ENCODE measurements around the gene MT1B.

Gene MT1B

DNA sequence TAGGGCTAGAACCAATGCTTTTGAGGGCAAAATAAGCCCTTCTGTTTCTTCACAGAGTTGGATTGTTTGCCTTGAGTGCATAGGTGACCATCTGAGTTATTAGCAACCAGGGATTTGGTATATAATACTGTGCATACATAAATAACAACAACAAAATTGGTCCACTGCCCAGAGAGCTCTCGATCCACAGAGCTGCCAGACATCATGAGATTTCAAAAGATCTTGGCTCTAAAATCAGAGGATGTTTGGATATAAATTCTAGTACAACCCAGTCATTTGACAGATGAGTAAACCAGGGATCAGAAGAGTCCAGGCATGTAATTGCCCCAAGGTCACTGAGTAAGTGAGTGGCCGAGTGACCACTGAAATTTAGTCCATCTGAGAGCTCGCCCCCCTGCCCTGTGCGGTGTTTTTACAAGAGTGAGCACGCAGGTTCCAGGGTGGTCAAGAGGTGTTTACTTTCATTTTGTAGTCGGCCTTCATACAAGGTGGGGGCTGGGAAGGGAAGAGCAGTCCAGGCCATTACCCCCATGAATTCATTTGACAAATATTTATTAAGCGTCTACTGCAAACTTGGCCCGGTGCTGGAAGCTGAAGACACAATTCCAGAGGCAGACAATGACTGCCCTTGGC is 45.1 kb upstream of the MT1B start:
- DNase-seq (ENCODE audit: low read depth), result no peak
- H3K4me3 ChIP-seq (ENCODE audit: low read depth, low read length), result no peak overlapping the region
- TF ChIP-seq, protein P1, sequence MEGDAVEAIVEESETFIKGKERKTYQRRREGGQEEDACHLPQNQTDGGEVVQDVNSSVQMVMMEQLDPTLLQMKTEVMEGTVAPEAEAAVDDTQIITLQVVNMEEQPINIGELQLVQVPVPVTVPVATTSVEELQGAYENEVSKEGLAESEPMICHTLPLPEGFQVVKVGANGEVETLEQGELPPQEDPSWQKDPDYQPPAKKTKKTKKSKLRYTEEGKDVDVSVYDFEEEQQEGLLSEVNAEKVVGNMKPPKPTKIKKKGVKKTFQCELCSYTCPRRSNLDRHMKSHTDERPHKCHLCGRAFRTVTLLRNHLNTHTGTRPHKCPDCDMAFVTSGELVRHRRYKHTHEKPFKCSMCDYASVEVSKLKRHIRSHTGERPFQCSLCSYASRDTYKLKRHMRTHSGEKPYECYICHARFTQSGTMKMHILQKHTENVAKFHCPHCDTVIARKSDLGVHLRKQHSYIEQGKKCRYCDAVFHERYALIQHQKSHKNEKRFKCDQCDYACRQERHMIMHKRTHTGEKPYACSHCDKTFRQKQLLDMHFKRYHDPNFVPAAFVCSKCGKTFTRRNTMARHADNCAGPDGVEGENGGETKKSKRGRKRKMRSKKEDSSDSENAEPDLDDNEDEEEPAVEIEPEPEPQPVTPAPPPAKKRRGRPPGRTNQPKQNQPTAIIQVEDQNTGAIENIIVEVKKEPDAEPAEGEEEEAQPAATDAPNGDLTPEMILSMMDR (IDR thresholded peaks at IDR 0.05; ENCODE audit: low read depth, low read length), result no peak
- TF ChIP-seq MYC (IDR thresholded peaks at IDR 0.05; ENCODE audit: low read depth, low read length) (no peak), POLR2A (IDR thresholded peaks at IDR 0.05; ENCODE audit: extremely low read depth, insufficient read length) (no peak)
- TF ChIP-seq, protein P2, sequence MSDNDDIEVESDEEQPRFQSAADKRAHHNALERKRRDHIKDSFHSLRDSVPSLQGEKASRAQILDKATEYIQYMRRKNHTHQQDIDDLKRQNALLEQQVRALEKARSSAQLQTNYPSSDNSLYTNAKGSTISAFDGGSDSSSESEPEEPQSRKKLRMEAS (IDR thresholded peaks at IDR 0.05; ENCODE audit: low read depth, low read length), result no peak

DNA sequence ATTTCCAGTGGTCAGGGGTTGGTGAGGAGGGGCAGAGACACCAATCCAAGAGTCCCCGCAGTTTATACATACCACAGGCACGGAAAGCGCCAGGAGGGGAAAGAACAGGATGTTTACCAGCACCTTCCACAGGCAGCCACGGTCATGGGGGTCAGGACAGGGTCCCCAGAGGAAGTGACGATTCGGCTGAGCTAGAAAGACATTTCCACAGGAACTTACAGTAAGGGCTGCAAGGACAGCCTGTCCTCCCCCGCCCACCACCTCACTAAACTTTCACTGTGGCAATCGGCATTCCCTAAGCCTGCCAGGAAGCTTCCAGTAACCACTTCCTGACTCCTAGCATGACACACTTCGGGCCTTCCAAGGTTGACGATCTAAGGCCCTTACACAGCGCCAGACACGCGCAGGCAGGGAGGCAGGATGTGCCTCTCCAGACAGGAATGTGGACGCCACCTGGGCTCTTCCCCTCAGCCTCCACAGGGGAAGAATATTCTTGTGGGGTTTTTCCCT is 44.5 kb upstream of the MT1B start:
- no peak overlapping the region for H3K4me3 ChIP-seq (ENCODE audit: low read depth, low read length)
- TF ChIP-seq, protein P2 (IDR thresholded peaks at IDR 0.05; ENCODE audit: low read depth, low read length), result no peak
- TF ChIP-seq MYC (IDR thresholded peaks at IDR 0.05; ENCODE audit: low read depth, low read length), result no peak
- TF ChIP-seq, protein P1 (IDR thresholded peaks at IDR 0.05; ENCODE audit: low read depth, low read length), result no peak
- no peak for TF ChIP-seq POLR2A (IDR thresholded peaks at IDR 0.05; ENCODE audit: extremely low read depth, insufficient read length)
- peak; percentile 46 for DNase-seq (ENCODE audit: low read depth)

DNA sequence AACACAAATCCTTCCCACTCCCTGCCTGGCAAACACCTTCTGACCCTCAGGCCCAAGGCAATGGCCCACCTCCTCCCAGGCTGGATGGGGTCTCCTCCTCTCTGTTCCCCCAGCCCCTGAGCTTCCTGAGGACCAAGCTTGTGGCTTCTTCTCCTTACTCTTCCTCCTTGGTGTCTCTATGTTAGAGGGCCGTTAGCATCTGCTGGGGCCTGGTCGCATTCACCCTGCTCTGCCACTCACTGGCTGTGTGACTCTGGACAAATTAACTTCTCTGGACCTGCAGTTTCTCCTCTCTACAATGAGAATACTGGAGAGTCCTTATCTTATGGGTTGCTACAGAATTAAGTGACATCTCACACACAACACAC is 44.0 kb upstream of the MT1B start:
- peak overlapping the region; percentile 52 for H3K4me3 ChIP-seq (ENCODE audit: low read depth, low read length)
- TF ChIP-seq, protein P1 (IDR thresholded peaks at IDR 0.05; ENCODE audit: low read depth, low read length), result no peak
- TF ChIP-seq POLR2A (IDR thresholded peaks at IDR 0.05; ENCODE audit: extremely low read depth, insufficient read length), result no peak
- TF ChIP-seq MYC (IDR thresholded peaks at IDR 0.05; ENCODE audit: low read depth, low read length), result no peak
- TF ChIP-seq, protein P2 (IDR thresholded peaks at IDR 0.05; ENCODE audit: low read depth, low read length), result no peak
- peak; percentile 46 for DNase-seq (ENCODE audit: low read depth)

DNA sequence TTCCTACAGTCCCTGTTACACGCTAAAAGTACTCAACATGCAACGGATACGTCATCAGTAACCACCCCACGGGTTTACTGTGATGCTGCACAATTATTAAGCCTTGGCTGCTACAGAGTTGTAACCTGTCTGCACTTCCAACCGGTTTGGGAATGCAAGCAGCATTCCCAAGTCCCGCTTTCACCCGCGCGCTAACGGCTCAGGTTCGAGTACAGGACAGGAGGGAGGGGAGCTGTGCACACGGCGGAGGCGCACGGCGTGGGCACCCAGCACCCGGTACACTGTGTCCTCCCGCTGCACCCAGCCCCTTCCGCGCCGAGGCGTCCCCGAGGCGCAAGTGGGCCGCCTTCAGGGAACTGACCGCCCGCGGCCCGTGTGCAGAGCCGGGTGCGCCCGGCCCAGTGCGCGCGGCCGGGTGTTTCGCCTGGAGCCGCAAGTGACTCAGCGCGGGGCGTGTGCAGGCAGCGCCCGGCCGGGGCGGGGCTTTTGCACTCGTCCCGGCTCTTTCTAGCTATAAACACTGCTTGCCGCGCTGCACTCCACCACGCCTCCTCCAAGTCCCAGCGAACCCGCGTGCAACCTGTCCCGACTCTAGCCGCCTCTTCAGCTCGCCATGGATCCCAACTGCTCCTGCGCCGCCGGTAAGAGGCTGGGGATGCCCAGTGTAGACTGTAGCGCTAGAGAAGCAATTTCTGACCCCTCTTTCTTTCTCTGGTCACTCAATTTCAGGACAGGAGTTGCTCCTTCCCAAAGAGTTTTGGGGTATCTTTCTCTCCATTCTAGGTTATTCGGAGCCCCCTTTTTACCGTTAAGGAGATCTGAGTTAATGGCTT is 43.4 kb upstream of the MT1B start, which contains the start of gene MT2A:
MT2A (plus strand) TSS at position 542 of the 833 bp plus-strand sequence; CDS start at position 614, 72 bp downstream.
- peak; percentile 99 for DNase-seq (ENCODE audit: low read depth)
- H3K4me3 ChIP-seq (ENCODE audit: low read depth, low read length), result peak within 1 kb of the TSS; percentile 95
- TF ChIP-seq POLR2A (IDR thresholded peaks at IDR 0.05; ENCODE audit: extremely low read depth, insufficient read length) (peak; percentile 79), MYC (IDR thresholded peaks at IDR 0.05; ENCODE audit: low read depth, low read length) (peak; percentile 42; the same call in 1 of the 2 replicates)
- TF ChIP-seq, protein P1 (IDR thresholded peaks at IDR 0.05; ENCODE audit: low read depth, low read length), result no peak
- TF ChIP-seq, protein P2 (IDR thresholded peaks at IDR 0.05; ENCODE audit: low read depth, low read length), result peak; percentile 61

DNA sequence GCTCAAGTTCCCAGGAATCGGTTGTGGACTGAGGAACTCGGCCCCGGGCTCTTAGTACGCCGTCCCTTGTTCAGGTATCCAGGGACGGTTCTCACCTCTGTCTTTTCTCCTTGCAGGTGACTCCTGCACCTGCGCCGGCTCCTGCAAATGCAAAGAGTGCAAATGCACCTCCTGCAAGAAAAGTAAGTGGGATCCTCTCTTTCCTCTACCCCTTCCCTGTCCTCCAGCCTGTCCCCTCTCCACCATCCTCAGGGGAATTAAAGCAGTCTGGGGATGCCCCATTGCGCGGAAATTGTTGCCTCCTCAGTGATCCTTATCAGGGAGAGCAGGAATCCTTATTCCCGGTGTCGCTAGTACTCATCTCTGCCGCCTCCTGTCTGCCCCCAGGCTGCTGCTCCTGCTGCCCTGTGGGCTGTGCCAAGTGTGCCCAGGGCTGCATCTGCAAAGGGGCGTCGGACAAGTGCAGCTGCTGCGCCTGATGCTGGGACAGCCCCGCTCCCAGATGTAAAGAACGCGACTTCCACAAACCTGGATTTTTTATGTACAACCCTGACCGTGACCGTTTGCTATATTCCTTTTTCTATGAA is 42.7 kb upstream of the MT1B start:
- TF ChIP-seq POLR2A (IDR thresholded peaks at IDR 0.05; ENCODE audit: extremely low read depth, insufficient read length) (no peak), MYC (IDR thresholded peaks at IDR 0.05; ENCODE audit: low read depth, low read length) (no peak)
- TF ChIP-seq, protein P1 (IDR thresholded peaks at IDR 0.05; ENCODE audit: low read depth, low read length), result no peak
- TF ChIP-seq, protein P2 (IDR thresholded peaks at IDR 0.05; ENCODE audit: low read depth, low read length), result no peak

More for the DNA sequence above, 42.7 kb upstream of the MT1B start:
- H3K4me3 ChIP-seq (ENCODE audit: low read depth, low read length), result peak overlapping the region; percentile 95
- DNase-seq (ENCODE audit: low read depth), result peak; percentile 38

All from NB4 (cell line).